ENCODE results near the gene IFNA4. TPM values are rescaled to one million over a fixed set of nuclear protein-coding genes. Genes with fewer than 3 reads are reported as not detected.
"Not testable (repeated sequence)": the region's sequence is repeated elsewhere in the genome, so short reads cannot be mapped to it uniquely, and the experiment has no call there.

The IFNA4 gene
- total and polyA plus RNA-seq, 4 donors, result not detected

GRCh38 chr9:21171351-21171750 lies 16.0 kb downstream of the IFNA4 start:
- WGBS (ENCODE audit: insufficient coverage), result no CpG with 5 or more reads among the region's 1 CpG
- Histone ChIP-seq H3K27me3 (ENCODE audit: control insufficient read depth, insufficient read depth, low read length) (no peaks in the 10 kb centered on the region), H3K4me3 (ENCODE audit: low read depth, low read length) (no peak overlapping the region), H3K36me3 (ENCODE audit: control insufficient read depth, insufficient read depth, low read length) (no peaks in the 10 kb centered on the region), H3K9me3 (ENCODE audit: control insufficient read depth, insufficient read depth, low read length) (no peaks in the 10 kb centered on the region), H3K27ac (ENCODE audit: low read depth, low read length) (no peak overlapping the region), H3K4me1 (ENCODE audit: control insufficient read depth, insufficient read depth, low read length) (no peaks in the 10 kb centered on the region)
- no peak for DNase-seq (ENCODE audit: low read depth in 4 of 6, low spot score in 6 of 6)

- H3K36me3 ChIP-seq (ENCODE audit: control insufficient read depth, insufficient read depth, low read length); H3K4me1 ChIP-seq (ENCODE audit: control insufficient read depth, insufficient read depth, low read length); H3K9me3 ChIP-seq (ENCODE audit: control insufficient read depth, insufficient read depth, low read length); H3K27me3 ChIP-seq (ENCODE audit: control insufficient read depth, insufficient read depth, low read length); DNase-seq (ENCODE audit: low read depth in 4 of 6, low spot score in 6 of 6); H3K27ac ChIP-seq (ENCODE audit: low read depth, low read length); H3K4me3 ChIP-seq (ENCODE audit: low read depth, low read length): not testable (repeated sequence)
- no CpG with 5 or more reads among the region's 2 CpGs for WGBS (ENCODE audit: insufficient coverage)
These were observed 20.8 kb downstream of the IFNA4 start, which contains the start of gene IFNA21 for GRCh38 chr9:21166560-21166959. IFNA21 (minus strand) TSS chr9:21166660; CDS start chr9:21166612, 48 bp downstream.

GRCh38 chr9:21165516-21165915 lies 21.9 kb downstream of the IFNA4 start:
- WGBS (ENCODE audit: insufficient coverage), result no CpG with 5 or more reads among the region's 1 CpG
- no peaks in the 10 kb centered on the region for H3K27me3 ChIP-seq (ENCODE audit: control insufficient read depth, insufficient read depth, low read length)
- DNase-seq (ENCODE audit: low read depth in 4 of 6, low spot score in 6 of 6), result no peak

GRCh38 chr9:21160178-21160577 lies 27.2 kb downstream of the IFNA4 start:
- no peak overlapping the region for H3K27ac ChIP-seq (ENCODE audit: low read depth, low read length)
- WGBS (ENCODE audit: insufficient coverage), result no CpG with 5 or more reads among the region's 1 CpG
- no peak overlapping the region for H3K4me3 ChIP-seq (ENCODE audit: low read depth, low read length)
- no peaks in the 10 kb centered on the region for H3K36me3 ChIP-seq (ENCODE audit: control insufficient read depth, insufficient read depth, low read length)
- H3K4me1 ChIP-seq (ENCODE audit: control insufficient read depth, insufficient read depth, low read length), result no peaks in the 10 kb centered on the region
- no peak for DNase-seq (ENCODE audit: low read depth in 4 of 6, low spot score in 6 of 6)
- no peaks in the 10 kb centered on the region for H3K27me3 ChIP-seq (ENCODE audit: control insufficient read depth, insufficient read depth, low read length)
- no peaks in the 10 kb centered on the region for H3K9me3 ChIP-seq (ENCODE audit: control insufficient read depth, insufficient read depth, low read length)

More at GRCh38 chr9:21165516-21165915, 21.9 kb downstream of the IFNA4 start:
- Histone ChIP-seq H3K27ac (ENCODE audit: low read depth, low read length) (no peak overlapping the region), H3K4me3 (ENCODE audit: low read depth, low read length) (no peak overlapping the region), H3K9me3 (ENCODE audit: control insufficient read depth, insufficient read depth, low read length) (no peaks in the 10 kb centered on the region), H3K36me3 (ENCODE audit: control insufficient read depth, insufficient read depth, low read length) (no peaks in the 10 kb centered on the region), H3K4me1 (ENCODE audit: control insufficient read depth, insufficient read depth, low read length) (no peaks in the 10 kb centered on the region)

- no peak for DNase-seq (ENCODE audit: low read depth in 4 of 6, low spot score in 6 of 6)
- Histone ChIP-seq H3K9me3 (ENCODE audit: control insufficient read depth, insufficient read depth, low read length) (no peaks in the 10 kb centered on the region), H3K27me3 (ENCODE audit: control insufficient read depth, insufficient read depth, low read length) (no peaks in the 10 kb centered on the region), H3K4me3 (ENCODE audit: low read depth, low read length) (no peak overlapping the region), H3K36me3 (ENCODE audit: control insufficient read depth, insufficient read depth, low read length) (no peaks in the 10 kb centered on the region), H3K4me1 (ENCODE audit: control insufficient read depth, insufficient read depth, low read length) (no peaks in the 10 kb centered on the region), H3K27ac (ENCODE audit: low read depth, low read length) (no peak overlapping the region)
- WGBS (ENCODE audit: insufficient coverage), result no CpG with 5 or more reads among the region's 2 CpGs
These were observed 31.9 kb downstream of the IFNA4 start for GRCh38 chr9:21155501-21155900.

GRCh38 chr9:21154018-21154608 lies 33.3 kb downstream of the IFNA4 start:
- H3K4me1 ChIP-seq (ENCODE audit: control insufficient read depth, insufficient read depth, low read length), result no peaks in the 10 kb centered on the region
- no CpG with 5 or more reads among the region's 3 CpGs for WGBS (ENCODE audit: insufficient coverage)
- no peaks in the 10 kb centered on the region for H3K36me3 ChIP-seq (ENCODE audit: control insufficient read depth, insufficient read depth, low read length)
- no peak overlapping the region for H3K27ac ChIP-seq (ENCODE audit: low read depth, low read length)
- no peaks in the 10 kb centered on the region for H3K27me3 ChIP-seq (ENCODE audit: control insufficient read depth, insufficient read depth, low read length)
- H3K4me3 ChIP-seq (ENCODE audit: low read depth, low read length), result no peak overlapping the region
- no peaks in the 10 kb centered on the region for H3K9me3 ChIP-seq (ENCODE audit: control insufficient read depth, insufficient read depth, low read length)
- DNase-seq (ENCODE audit: low read depth in 4 of 6, low spot score in 6 of 6), result peak in 4 of 6 donors; percentile 1 to 61 (median 22)

GRCh38 chr9:21153336-21154017 lies 33.9 kb downstream of the IFNA4 start:
- H3K9me3 ChIP-seq (ENCODE audit: control insufficient read depth, insufficient read depth, low read length), result peaks cover 2% of the 10 kb centered on the region
- no peaks in the 10 kb centered on the region for H3K27me3 ChIP-seq (ENCODE audit: control insufficient read depth, insufficient read depth, low read length)
- no peak overlapping the region for H3K4me3 ChIP-seq (ENCODE audit: low read depth, low read length)
- no peaks in the 10 kb centered on the region for H3K4me1 ChIP-seq (ENCODE audit: control insufficient read depth, insufficient read depth, low read length)
- H3K27ac ChIP-seq (ENCODE audit: low read depth, low read length), result no peak overlapping the region
- WGBS (ENCODE audit: insufficient coverage), result no CpG with 5 or more reads among the region's 3 CpGs
- no peak for DNase-seq (ENCODE audit: low read depth in 4 of 6, low spot score in 6 of 6)
- no peaks in the 10 kb centered on the region for H3K36me3 ChIP-seq (ENCODE audit: control insufficient read depth, insufficient read depth, low read length)

- 81% methylated on average over 1 of the region's 1 CpG for WGBS (ENCODE audit: insufficient coverage)
- Histone ChIP-seq H3K27ac (ENCODE audit: low read depth, low read length) (no peak overlapping the region), H3K4me3 (ENCODE audit: low read depth, low read length) (no peak overlapping the region), H3K4me1 (ENCODE audit: control insufficient read depth, insufficient read depth, low read length) (no peaks in the 10 kb centered on the region), H3K9me3 (ENCODE audit: control insufficient read depth, insufficient read depth, low read length) (peaks cover 4% of the 10 kb centered on the region), H3K27me3 (ENCODE audit: control insufficient read depth, insufficient read depth, low read length) (no peaks in the 10 kb centered on the region), H3K36me3 (ENCODE audit: control insufficient read depth, insufficient read depth, low read length) (no peaks in the 10 kb centered on the region)
- DNase-seq (ENCODE audit: low read depth in 4 of 6, low spot score in 6 of 6), result no peak
These were observed 42.8 kb downstream of the IFNA4 start for GRCh38 chr9:21144603-21145002.

GRCh38 chr9:21141427-21141882 lies 45.9 kb downstream of the IFNA4 start, which contains the start of gene IFNW1:
IFNW1 (minus strand) TSS chr9:21141832; CDS start chr9:21141570, 262 bp downstream.
- WGBS (ENCODE audit: insufficient coverage), result no CpG with 5 or more reads among the region's 1 CpG
- no peak within 1 kb of the TSS for H3K4me3 ChIP-seq (ENCODE audit: low read depth, low read length)
- H3K27me3 ChIP-seq (ENCODE audit: control insufficient read depth, insufficient read depth, low read length), result no peaks in the 10 kb centered on the region
- no peak for DNase-seq (ENCODE audit: low read depth in 4 of 6, low spot score in 6 of 6)
- H3K4me1 ChIP-seq (ENCODE audit: control insufficient read depth, insufficient read depth, low read length), result no peaks in the 10 kb centered on the region
- H3K27ac ChIP-seq (ENCODE audit: low read depth, low read length), result no peak within 1 kb of the TSS
- H3K36me3 ChIP-seq (ENCODE audit: control insufficient read depth, insufficient read depth, low read length), result no peaks in the 10 kb centered on the region
- no peaks in the 10 kb centered on the region for H3K9me3 ChIP-seq (ENCODE audit: control insufficient read depth, insufficient read depth, low read length)

GRCh38 chr9:21137020-21137419 lies 50.4 kb downstream of the IFNA4 start:
- Histone ChIP-seq H3K9me3 (ENCODE audit: control insufficient read depth, insufficient read depth, low read length) (no peaks in the 10 kb centered on the region), H3K4me3 (ENCODE audit: low read depth, low read length) (no peak overlapping the region), H3K36me3 (ENCODE audit: control insufficient read depth, insufficient read depth, low read length) (no peaks in the 10 kb centered on the region), H3K27me3 (ENCODE audit: control insufficient read depth, insufficient read depth, low read length) (no peaks in the 10 kb centered on the region), H3K4me1 (ENCODE audit: control insufficient read depth, insufficient read depth, low read length) (no peaks in the 10 kb centered on the region), H3K27ac (ENCODE audit: low read depth, low read length) (no peak overlapping the region)
- no CpG with 5 or more reads among the region's 1 CpG for WGBS (ENCODE audit: insufficient coverage)
- DNase-seq (ENCODE audit: low read depth in 4 of 6, low spot score in 6 of 6), result no peak
